Colon (tissue), 2 donors: ENCODE data around the gene SOWAHC.
"Not testable (repeated sequence)": the region's sequence is repeated elsewhere in the genome, so short reads cannot be mapped to it uniquely, and the experiment has no call there.

Experiments used
- FAIRE-seq: peaks from 2 replicates; lab custom pipeline; 2012; peaks lifted over from hg19 to GRCh38; lab: Jason Lieb, UNC
- donor health status: control.
- donor health status: control.

SOWAHC gene

GRCh38 chr2:109613922-109614714 is at the start of gene SOWAHC, which contains the start of gene SEPTIN10:
Gene SOWAHC, plus strand, starts transcription at chr2:109614364. Its CDS starts 126 bp downstream, at chr2:109614490.
Gene SEPTIN10, minus strand, starts transcription at chr2:109613966. Its CDS starts 139 bp downstream, at chr2:109613827.
- no peak for FAIRE-seq

- no peak for FAIRE-seq
Observed at GRCh38 chr2:109575373-109575772, 38.8 kb upstream of the SOWAHC start.

GRCh38 chr2:109577630-109578029 is 36.5 kb upstream of the SOWAHC start:
- not testable (repeated sequence) for FAIRE-seq

GRCh38 chr2:109582928-109583895 is 31.0 kb upstream of the SOWAHC start:
- no peak for FAIRE-seq

- no peak for FAIRE-seq
Observed at GRCh38 chr2:109586687-109587086, 27.5 kb upstream of the SOWAHC start.

- FAIRE-seq: no peak
Observed at GRCh38 chr2:109591206-109591605, 23.0 kb upstream of the SOWAHC start.

- no peak for FAIRE-seq
Observed at GRCh38 chr2:109592905-109593304, 21.3 kb upstream of the SOWAHC start.

- no peak for FAIRE-seq
Observed at GRCh38 chr2:109594246-109594885, 19.8 kb upstream of the SOWAHC start.

- no peak for FAIRE-seq
Observed at GRCh38 chr2:109595644-109596043, 18.5 kb upstream of the SOWAHC start.

GRCh38 chr2:109597283-109597682 is 16.9 kb upstream of the SOWAHC start:
- no peak for FAIRE-seq

GRCh38 chr2:109601783-109602182 is 12.4 kb upstream of the SOWAHC start:
- FAIRE-seq: no peak

GRCh38 chr2:109602617-109603188 is 11.5 kb upstream of the SOWAHC start:
- no peak for FAIRE-seq

- no peak for FAIRE-seq
Observed at GRCh38 chr2:109604597-109604996, 9.6 kb upstream of the SOWAHC start.

- FAIRE-seq: no peak
Observed at GRCh38 chr2:109607766-109608165, 6.4 kb upstream of the SOWAHC start.

- no peak for FAIRE-seq
Observed at GRCh38 chr2:109609352-109610024, 4.7 kb upstream of the SOWAHC start.

GRCh38 chr2:109611467-109612095 is 2.6 kb upstream of the SOWAHC start:
- FAIRE-seq: no peak

- no peak for FAIRE-seq
Observed at GRCh38 chr2:109613081-109613921, 863 bp upstream of the SOWAHC start.

GRCh38 chr2:109614715-109615636 is 812 bp downstream of the SOWAHC start:
- FAIRE-seq: no peak

- no peak for FAIRE-seq
Observed at GRCh38 chr2:109615637-109616144, 1.5 kb downstream of the SOWAHC start.
